ENCODE results near the gene GLIS1.

The GLIS1 gene

GRCh38 chr1:53595906-53596305 lies 143.1 kb downstream of the GLIS1 start:
- FAIRE-seq (no peak), DNase-seq (ENCODE audit: low spot score) (no peak)

GRCh38 chr1:53594391-53595180 lies 144.4 kb downstream of the GLIS1 start:
- DNase-seq (ENCODE audit: low spot score): no peak
- no peak for FAIRE-seq

GRCh38 chr1:53593758-53594380 lies 145.1 kb downstream of the GLIS1 start:
- no peak for FAIRE-seq
- DNase-seq (ENCODE audit: low spot score): no peak

GRCh38 chr1:53592985-53593757 lies 145.8 kb downstream of the GLIS1 start:
- DNase-seq (ENCODE audit: low spot score) (no peak), FAIRE-seq (no peak)

- DNase-seq (ENCODE audit: low spot score) (no peak), FAIRE-seq (no peak)
Measured at GRCh38 chr1:53592521-53592982, 146.4 kb downstream of the GLIS1 start.

- FAIRE-seq: no peak
- no peak for DNase-seq (ENCODE audit: low spot score)
Measured at GRCh38 chr1:53591924-53592323, 147.0 kb downstream of the GLIS1 start.

GRCh38 chr1:53590531-53591515 lies 148.1 kb downstream of the GLIS1 start:
- FAIRE-seq: no peak
- no peak for DNase-seq (ENCODE audit: low spot score)

- no peak for DNase-seq (ENCODE audit: low spot score)
- no peak for FAIRE-seq
Measured at GRCh38 chr1:53590104-53590503, 148.9 kb downstream of the GLIS1 start.

- no peak for FAIRE-seq
Measured at GRCh38 chr1:53589043-53589887, 149.7 kb downstream of the GLIS1 start.

GRCh38 chr1:53588053-53588779 lies 150.7 kb downstream of the GLIS1 start:
- no peak for FAIRE-seq
- DNase-seq (ENCODE audit: low spot score): no peak

More at GRCh38 chr1:53589043-53589887, 149.7 kb downstream of the GLIS1 start:
- no peak for DNase-seq (ENCODE audit: low spot score)

- FAIRE-seq: no peak
- DNase-seq (ENCODE audit: low spot score): no peak
Measured at GRCh38 chr1:53587252-53587988, 151.5 kb downstream of the GLIS1 start.

GRCh38 chr1:53586765-53587164 lies 152.2 kb downstream of the GLIS1 start:
- FAIRE-seq: no peak
- no peak for DNase-seq (ENCODE audit: low spot score)

GRCh38 chr1:53585565-53585964 lies 153.4 kb downstream of the GLIS1 start:
- no peak for FAIRE-seq
- DNase-seq (ENCODE audit: low spot score): no peak

GRCh38 chr1:53585129-53585528 lies 153.8 kb downstream of the GLIS1 start:
- DNase-seq (ENCODE audit: low spot score): no peak
- no peak for FAIRE-seq

- FAIRE-seq: no peak
- no peak for DNase-seq (ENCODE audit: low spot score)
Measured at GRCh38 chr1:53584777-53585107, 154.2 kb downstream of the GLIS1 start.

- FAIRE-seq: no peak
- no peak for DNase-seq (ENCODE audit: low spot score)
Measured at GRCh38 chr1:53583868-53584776, 154.8 kb downstream of the GLIS1 start.

- FAIRE-seq: no peak
- no peak for DNase-seq (ENCODE audit: low spot score)
Measured at GRCh38 chr1:53583021-53583867, 155.7 kb downstream of the GLIS1 start.

Measured in urothelium cell line (cell line).